ENCODE results near the gene CD2.
"Not testable (repeated sequence)": the region's sequence is repeated elsewhere in the genome, so short reads cannot be mapped to it uniquely, and the experiment has no call there.

CD2 gene

GRCh38 chr1:116756092-116756491 is 1.9 kb downstream of the CD2 start:
- not testable (repeated sequence) for DNase-seq

- not testable (repeated sequence) for DNase-seq
These were observed 4.2 kb downstream of the CD2 start for GRCh38 chr1:116758456-116758815.

DNA sequence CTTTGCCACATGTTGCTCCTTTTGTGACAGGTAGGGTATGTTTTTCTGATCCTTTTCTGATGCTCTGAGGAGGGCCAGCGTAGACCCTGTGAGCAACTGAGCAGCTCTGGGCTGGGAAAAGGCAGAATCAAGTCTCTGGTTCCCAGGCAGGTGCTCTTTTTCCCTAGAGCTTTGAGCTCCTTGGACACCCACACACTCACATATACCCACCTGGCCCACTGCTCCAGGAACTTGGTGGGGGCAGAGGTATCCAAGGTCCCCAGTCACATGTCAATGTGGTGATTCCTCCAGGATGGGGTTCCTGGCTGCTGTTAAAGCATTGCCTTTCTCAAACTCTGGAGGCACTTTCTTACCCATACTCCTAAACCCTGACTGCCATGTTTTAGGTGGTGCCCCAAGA is 5.4 kb downstream of the CD2 start:
- DNase-seq, result no peak

GRCh38 chr1:116760487-116760886 is 6.3 kb downstream of the CD2 start:
- no peak for DNase-seq

DNA sequence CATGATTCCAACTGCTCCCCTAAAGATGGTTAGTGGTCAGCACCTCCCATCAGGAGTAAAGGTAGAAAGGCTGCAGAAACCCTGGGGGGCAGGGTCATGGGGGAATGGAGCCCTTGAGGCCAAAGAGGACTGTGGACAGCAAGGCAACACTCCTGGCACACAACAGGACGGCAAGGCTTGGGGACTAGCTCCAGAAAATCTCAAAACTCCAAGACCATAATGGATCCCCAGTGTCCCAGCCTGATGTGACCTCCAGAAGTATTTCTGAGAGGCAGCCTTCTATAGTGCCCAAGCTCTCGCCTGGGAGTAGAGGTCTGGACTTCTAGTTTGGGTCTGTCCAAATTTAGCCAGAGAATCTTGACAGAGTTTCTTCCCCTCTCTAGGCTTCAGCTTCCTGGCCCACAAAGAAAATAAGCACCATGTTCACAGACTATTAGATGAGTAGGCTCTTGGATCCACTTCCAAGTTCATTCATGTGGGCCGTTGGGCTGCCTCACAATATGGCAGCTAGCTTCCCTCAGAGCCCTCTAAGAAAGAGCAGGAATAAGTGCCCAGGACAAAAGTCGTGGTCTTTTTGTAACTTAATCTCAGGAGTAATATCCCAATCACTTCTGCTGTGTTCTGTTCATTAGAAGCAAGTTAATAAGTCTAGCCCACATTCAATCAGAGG is 6.9 kb downstream of the CD2 start:
- no peak for DNase-seq

DNA sequence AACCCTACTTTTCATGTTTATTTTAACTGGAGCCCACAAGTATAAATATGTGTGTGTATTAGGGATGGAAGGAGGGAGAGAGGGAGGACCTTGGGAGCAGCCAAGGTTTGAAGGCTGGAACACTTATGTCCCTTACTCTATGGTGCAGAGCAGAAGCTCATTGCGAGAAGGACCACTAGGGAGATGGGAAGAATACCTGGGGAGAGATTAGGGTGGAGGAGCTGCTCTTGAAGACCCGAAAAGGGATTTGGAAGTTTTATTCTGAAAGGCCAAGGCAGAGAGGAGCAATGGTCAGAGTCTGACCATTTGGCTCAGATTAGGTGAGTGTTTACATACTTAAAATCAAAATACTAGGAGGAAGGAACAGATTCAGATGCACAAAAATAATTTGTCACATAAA is 8.1 kb downstream of the CD2 start:
- DNase-seq, result no peak

DNA sequence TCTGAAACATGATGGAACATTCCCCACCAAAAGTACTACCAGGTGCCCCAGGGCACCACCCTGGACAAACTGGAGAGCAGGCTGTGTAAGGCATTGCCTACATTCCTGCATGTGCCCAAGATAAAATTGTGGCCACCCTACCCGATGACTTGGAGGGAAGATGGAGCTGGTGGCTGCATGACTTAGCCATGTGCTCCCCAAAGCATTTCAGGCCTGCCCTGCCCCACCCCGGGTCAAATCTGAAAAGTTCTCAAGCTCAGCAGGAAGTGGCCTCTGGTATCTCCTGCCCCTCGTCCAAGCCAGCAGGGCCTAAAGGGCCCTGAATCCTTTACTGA is 8.5 kb downstream of the CD2 start:
- no peak for DNase-seq

DNA sequence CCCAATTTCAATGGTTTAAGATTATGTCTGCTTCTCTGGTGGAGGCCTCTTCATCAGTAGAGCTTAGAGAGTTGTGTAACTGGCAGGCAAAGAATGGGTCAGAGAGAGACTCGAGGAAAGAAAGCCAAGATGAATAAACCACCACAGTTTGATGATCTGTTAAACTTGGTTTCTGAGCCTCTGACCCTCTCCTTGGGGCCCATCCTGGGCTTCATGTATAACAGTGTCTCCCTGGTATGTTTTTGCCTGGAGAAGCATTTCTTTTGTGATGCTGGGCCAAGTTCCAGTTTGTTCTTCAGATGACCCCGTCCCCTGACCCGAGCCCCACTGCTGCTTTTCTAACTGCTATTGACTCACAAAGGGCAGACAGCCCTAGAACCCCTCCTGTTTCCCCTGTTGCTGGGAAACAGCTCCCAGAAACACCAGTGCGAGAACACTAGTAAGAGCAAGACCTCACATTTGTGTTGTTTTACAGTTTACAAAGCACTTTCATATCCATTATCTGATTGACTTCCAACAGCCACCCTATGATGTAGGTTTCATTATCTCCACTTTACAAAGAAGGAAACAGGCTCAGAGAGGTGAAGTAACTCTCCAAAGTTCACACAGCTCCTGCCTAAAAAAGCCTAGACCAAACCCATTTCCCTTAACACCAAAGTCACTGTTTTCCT is 9.0 kb downstream of the CD2 start:
- no peak for DNase-seq

- DNase-seq, result peak in 3 of 56 donors; percentile 1 to 10 (median 8)
These were observed 9.7 kb downstream of the CD2 start for GRCh38 chr1:116763787-116764465.

DNA sequence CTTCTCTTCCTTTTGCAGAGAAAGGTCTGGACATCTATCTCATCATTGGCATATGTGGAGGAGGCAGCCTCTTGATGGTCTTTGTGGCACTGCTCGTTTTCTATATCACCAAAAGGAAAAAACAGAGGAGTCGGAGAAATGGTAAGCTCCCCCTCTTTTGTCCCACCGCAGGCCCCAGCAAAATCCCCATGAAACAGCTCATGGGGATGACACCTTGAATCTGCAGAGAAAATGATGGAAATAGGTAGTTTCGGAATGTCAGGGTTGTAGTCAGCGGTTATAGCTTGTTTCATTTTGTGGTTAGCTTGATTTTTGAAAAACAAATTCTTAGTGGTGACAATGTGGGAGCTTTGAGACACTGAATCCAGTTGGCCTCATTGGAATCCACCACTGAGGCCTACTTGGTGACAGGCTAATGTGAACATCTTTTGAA is 10.3 kb downstream of the CD2 start:
- DNase-seq, result no peak

DNA sequence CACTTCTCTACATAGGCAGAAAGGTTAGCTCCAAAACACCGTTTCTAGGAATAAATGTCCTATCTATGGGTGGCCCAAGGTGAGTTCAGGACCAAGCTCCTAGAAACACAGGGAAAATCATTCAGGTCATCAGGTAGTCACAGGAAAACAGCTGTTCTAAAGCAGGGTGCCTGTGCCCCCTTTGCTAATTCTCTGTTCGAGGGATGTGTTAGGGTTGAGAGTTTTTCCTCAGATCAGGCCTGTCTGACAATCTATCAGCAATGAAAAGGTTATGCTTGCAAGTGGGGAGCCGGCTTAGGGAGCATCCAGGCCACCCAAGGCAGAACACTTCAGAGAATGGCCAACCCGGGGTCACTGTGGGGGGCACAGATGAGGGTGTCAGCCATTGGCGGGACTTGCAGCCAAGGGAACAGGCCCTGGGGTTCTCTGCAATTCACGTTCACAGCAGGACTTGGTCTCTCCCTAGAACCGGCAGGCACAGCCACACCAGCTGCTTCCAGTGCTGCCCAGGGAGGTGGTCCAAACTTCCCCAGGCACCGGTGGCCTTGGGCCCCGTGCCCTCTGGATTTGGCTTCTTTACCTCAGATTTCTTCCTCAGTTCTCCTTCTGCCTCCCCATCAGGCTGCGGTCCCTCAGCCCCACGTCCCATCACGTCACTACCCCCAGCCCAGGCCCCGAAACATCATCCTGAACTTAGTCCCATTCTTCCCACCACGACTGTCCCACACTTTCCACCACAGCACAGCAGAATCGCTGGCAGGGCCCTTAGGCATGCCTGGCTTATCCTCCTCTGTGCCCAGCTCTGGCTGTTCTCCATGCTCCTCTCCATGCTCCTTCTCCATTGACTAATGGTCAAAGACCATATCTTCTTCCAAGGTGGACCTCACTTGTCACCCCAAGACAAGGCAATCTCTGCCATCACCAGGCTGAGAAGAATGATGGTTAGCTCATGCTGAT is 11.0 kb downstream of the CD2 start:
- DNase-seq, result no peak

GRCh38 chr1:116765962-116766361 is 11.7 kb downstream of the CD2 start:
- no peak for DNase-seq

DNA sequence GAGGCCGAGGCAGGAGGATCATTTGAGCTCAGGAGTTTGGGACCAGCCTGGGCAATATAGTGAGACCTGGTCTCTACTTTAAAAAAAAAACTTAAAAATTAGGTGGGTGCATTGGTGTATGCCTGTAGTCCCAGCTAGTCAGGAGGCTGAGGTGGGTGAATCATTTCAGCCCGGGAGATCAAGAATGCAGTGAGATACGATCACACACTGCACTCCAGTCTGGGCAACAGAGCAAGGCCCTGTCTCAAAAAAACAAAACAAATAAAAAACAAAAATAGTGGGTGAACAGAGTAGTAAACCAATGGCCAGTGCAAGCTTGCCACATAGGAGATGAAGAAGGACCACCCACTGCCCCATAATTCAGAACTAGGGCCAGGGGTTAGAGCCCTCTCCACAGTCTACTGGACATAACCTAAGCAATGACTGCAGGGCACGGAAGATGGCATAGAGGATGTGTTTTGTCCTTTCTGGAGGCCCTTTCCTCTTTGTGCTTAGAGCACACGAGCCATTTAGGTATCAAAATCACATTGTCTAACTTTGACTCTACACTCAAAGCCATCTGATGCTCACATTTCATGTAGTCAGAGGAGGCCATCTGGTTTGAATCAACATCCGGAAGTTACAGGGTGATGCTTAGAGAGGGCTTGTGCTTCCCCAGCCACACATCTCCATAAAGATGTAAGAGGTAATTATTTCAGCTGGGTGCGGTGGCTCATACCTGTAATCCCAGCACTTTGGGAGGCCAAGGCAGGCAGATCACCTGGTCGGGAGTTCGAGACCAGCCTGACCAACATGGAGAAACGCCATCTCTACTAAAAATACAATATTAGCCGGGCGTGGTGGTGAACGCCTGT is 12.6 kb downstream of the CD2 start:
- no peak for DNase-seq

- DNase-seq, result no peak
These were observed 13.7 kb downstream of the CD2 start for GRCh38 chr1:116767782-116768382.

DNA sequence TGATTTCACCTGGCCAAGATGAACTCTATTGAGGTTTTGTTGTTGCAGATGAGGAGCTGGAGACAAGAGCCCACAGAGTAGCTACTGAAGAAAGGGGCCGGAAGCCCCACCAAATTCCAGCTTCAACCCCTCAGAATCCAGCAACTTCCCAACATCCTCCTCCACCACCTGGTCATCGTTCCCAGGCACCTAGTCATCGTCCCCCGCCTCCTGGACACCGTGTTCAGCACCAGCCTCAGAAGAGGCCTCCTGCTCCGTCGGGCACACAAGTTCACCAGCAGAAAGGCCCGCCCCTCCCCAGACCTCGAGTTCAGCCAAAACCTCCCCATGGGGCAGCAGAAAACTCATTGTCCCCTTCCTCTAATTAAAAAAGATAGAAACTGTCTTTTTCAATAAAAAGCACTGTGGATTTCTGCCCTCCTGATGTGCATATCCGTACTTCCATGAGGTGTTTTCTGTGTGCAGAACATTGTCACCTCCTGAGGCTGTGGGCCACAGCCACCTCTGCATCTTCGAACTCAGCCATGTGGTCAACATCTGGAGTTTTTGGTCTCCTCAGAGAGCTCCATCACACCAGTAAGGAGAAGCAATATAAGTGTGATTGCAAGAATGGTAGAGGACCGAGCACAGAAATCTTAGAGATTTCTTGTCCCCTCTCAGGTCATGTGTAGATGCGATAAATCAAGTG is 14.3 kb downstream of the CD2 start:
- DNase-seq, result no peak

DNA sequence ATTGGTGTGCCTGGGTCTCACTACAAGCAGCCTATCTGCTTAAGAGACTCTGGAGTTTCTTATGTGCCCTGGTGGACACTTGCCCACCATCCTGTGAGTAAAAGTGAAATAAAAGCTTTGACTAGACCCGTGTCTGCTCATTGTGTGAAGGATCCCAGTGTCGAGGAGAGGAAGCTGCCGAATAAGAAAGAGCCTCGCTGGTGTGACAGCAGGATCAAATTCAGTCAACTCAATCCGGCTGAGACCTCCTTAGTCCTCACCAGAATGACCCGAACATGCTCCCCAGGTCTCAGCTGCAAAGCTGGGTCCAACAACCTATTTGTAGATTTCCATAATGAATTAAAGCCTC is 14.8 kb downstream of the CD2 start:
- DNase-seq, result no peak

DNA sequence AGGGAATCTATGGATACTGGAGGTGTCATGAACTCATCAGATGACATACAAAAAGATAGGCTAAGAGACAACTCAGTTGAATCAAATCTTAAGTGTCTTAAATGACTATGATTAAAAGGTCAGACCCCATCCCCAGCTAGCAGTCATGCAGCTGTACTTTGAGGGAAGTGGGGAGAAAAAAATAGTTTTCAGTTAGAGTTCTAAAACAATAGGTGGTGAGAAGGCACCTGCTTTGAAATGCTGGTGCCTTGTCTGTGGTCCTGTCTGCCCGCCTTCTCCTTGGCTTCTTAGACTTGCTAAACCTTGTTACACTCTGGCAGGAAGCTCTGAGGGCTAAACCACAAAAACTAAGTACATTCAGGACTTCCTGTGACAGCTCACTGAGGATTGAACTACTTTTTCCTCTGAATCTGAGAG is 15.3 kb downstream of the CD2 start:
- DNase-seq, result no peak

GRCh38 chr1:116769994-116770393 is 15.8 kb downstream of the CD2 start:
- no peak for DNase-seq

DNA sequence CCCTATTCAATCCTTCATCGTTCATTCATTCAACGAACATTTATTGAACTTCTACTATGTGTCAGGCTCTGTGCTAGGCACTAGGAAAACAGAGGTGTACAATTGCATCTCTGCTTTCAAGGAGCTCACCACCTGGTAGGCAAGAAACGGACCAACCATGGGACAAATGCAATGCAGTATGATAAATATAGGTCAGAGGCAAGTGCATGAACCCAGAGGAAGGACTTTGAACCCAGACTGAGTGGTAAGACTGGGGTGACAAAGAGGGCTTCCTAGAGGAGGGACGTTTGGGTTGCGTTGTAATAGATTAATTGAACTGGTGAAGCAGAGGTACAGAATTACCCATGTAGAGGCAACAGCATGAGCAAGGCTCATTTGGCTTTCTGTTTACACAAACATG is 16.4 kb downstream of the CD2 start:
- no peak for DNase-seq
